H1 (cell line): ENCODE measurements around the gene TARP.

Source experiments
- CHD2 ChIP-seq: IDR thresholded peaks from 2 replicates; pipeline ENCODE4 v1.6.1; 2012; ENCODE audit warnings: low read length, improper control_type of control experiment
- CREB1 ChIP-seq: IDR thresholded peaks from 2 replicates; pipeline ENCODE4 v1.6.1; 2012; ENCODE audit warnings: inconsistent platforms
- EP300 ChIP-seq, 2 experiments: IDR thresholded peaks; 1 replicate in 1 of 2; 2 replicates in 1 of 2; pipeline ENCODE4 v1.6.1; 2011 to 2012; ENCODE audit warnings: low read depth in 2 of 2, low read length in 2 of 2, mild to moderate bottlenecking in 2 of 2, borderline replicate concordance in 1 of 2, inconsistent platforms in 1 of 2, moderate library complexity in 1 of 2
- GABPA ChIP-seq: IDR thresholded peaks from 2 replicates; pipeline ENCODE4 v1.6.1; 2011; ENCODE audit warnings: mild to moderate bottlenecking, low read length, moderate library complexity, borderline replicate concordance; ENCODE audit not compliant: insufficient read depth
- TF ChIP-seq, protein P1 (sequence below): fragments of 300-600 bp; sonication (generic); IDR thresholded peaks from 2 replicates; pipeline ENCODE4 v1.7.1; 2012; ENCODE audit warnings: low read length, moderate library complexity, mild to moderate bottlenecking, inconsistent platforms; ENCODE audit not compliant: insufficient replicate concordance

TARP gene

DNA sequence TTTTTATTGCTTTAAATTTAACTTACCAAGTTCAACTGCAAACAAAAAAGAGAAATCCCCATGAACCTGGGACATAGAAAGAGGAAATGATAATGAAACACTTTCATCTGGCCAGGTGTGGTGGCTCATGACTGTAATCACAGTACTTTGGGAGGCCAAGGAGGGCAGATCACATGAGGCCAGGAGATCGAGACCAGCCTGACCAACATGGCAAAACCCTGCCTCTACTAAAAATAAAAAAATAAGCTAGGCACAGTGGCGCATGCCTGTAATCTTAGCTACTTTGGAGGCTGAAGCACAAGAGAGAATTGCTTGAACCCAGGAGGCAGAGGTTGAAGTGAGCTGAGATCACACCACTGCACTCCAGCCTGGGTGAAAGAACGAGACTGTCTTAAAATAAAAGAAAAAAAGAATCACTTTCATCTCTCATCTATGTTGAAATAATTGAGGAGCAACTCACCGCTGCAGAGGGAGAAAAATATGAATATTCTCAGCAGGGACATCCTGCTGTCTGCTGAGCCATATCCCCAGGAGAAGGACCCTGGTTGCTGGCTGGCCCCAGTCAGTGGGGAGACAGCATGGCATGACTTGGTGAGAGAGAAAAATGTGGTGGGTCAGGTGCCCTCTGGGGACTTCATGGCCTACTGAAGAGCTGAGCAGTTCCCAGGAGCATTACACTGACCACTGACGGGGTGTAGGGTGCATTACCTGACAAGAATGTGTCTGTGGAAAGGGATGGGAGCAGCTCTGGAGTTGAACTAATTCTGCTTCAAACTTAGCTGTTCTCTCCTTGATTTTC lies 22.8 kb upstream of the TARP start (continued):
- TF ChIP-seq, protein P1, sequence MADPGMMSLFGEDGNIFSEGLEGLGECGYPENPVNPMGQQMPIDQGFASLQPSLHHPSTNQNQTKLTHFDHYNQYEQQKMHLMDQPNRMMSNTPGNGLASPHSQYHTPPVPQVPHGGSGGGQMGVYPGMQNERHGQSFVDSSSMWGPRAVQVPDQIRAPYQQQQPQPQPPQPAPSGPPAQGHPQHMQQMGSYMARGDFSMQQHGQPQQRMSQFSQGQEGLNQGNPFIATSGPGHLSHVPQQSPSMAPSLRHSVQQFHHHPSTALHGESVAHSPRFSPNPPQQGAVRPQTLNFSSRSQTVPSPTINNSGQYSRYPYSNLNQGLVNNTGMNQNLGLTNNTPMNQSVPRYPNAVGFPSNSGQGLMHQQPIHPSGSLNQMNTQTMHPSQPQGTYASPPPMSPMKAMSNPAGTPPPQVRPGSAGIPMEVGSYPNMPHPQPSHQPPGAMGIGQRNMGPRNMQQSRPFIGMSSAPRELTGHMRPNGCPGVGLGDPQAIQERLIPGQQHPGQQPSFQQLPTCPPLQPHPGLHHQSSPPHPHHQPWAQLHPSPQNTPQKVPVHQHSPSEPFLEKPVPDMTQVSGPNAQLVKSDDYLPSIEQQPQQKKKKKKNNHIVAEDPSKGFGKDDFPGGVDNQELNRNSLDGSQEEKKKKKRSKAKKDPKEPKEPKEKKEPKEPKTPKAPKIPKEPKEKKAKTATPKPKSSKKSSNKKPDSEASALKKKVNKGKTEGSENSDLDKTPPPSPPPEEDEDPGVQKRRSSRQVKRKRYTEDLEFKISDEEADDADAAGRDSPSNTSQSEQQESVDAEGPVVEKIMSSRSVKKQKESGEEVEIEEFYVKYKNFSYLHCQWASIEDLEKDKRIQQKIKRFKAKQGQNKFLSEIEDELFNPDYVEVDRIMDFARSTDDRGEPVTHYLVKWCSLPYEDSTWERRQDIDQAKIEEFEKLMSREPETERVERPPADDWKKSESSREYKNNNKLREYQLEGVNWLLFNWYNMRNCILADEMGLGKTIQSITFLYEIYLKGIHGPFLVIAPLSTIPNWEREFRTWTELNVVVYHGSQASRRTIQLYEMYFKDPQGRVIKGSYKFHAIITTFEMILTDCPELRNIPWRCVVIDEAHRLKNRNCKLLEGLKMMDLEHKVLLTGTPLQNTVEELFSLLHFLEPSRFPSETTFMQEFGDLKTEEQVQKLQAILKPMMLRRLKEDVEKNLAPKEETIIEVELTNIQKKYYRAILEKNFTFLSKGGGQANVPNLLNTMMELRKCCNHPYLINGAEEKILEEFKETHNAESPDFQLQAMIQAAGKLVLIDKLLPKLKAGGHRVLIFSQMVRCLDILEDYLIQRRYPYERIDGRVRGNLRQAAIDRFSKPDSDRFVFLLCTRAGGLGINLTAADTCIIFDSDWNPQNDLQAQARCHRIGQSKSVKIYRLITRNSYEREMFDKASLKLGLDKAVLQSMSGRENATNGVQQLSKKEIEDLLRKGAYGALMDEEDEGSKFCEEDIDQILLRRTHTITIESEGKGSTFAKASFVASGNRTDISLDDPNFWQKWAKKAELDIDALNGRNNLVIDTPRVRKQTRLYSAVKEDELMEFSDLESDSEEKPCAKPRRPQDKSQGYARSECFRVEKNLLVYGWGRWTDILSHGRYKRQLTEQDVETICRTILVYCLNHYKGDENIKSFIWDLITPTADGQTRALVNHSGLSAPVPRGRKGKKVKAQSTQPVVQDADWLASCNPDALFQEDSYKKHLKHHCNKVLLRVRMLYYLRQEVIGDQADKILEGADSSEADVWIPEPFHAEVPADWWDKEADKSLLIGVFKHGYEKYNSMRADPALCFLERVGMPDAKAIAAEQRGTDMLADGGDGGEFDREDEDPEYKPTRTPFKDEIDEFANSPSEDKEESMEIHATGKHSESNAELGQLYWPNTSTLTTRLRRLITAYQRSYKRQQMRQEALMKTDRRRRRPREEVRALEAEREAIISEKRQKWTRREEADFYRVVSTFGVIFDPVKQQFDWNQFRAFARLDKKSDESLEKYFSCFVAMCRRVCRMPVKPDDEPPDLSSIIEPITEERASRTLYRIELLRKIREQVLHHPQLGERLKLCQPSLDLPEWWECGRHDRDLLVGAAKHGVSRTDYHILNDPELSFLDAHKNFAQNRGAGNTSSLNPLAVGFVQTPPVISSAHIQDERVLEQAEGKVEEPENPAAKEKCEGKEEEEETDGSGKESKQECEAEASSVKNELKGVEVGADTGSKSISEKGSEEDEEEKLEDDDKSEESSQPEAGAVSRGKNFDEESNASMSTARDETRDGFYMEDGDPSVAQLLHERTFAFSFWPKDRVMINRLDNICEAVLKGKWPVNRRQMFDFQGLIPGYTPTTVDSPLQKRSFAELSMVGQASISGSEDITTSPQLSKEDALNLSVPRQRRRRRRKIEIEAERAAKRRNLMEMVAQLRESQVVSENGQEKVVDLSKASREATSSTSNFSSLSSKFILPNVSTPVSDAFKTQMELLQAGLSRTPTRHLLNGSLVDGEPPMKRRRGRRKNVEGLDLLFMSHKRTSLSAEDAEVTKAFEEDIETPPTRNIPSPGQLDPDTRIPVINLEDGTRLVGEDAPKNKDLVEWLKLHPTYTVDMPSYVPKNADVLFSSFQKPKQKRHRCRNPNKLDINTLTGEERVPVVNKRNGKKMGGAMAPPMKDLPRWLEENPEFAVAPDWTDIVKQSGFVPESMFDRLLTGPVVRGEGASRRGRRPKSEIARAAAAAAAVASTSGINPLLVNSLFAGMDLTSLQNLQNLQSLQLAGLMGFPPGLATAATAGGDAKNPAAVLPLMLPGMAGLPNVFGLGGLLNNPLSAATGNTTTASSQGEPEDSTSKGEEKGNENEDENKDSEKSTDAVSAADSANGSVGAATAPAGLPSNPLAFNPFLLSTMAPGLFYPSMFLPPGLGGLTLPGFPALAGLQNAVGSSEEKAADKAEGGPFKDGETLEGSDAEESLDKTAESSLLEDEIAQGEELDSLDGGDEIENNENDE: no peak
- no peak for TF ChIP-seq CHD2
- TF ChIP-seq GABPA: no peak
- TF ChIP-seq CREB1: no peak
- TF ChIP-seq EP300 (IDR thresholded peaks at IDR 0.05; ENCODE audit: borderline replicate concordance in 1 of 2, low read depth in 2 of 2, low read length in 2 of 2): no peak
